G401 (cell line): ENCODE data around the gene MOB3A. TPM values are rescaled to one million over a fixed set of nuclear protein-coding genes. Genes with fewer than 3 reads are reported as not detected.
A peak's percentile ranks its signal among the peaks of the same experiment; 100 is the strongest.
"Not testable (repeated sequence)": the region's sequence is repeated elsewhere in the genome, so short reads cannot be mapped to it uniquely, and the experiment has no call there.

ENCODE experiments used
- DNase-seq: peaks from one replicate; pipeline ENCODE4 v3.0.0-alpha.2; 2015; ENCODE audit warnings: low spot score
- in situ Hi-C: cut with HindIII; loops from 2 replicates; pipeline ENCODE4 v1.10.0; 2016; ENCODE audit warnings: low sequenced_read_pairs, mixed read lengths
- total RNA-seq: library from RNA; depleted of rRNA; stranded (reverse); fragments of >200 nt; shearing (Covaris generic); gene quantifications from 2 replicates; pipeline ENCODE4 v1.2.3, GENCODE V29; 2014

Gene MOB3A
- total RNA-seq, 1 experiment from 2014 or later: 20.6 TPM

DNA sequence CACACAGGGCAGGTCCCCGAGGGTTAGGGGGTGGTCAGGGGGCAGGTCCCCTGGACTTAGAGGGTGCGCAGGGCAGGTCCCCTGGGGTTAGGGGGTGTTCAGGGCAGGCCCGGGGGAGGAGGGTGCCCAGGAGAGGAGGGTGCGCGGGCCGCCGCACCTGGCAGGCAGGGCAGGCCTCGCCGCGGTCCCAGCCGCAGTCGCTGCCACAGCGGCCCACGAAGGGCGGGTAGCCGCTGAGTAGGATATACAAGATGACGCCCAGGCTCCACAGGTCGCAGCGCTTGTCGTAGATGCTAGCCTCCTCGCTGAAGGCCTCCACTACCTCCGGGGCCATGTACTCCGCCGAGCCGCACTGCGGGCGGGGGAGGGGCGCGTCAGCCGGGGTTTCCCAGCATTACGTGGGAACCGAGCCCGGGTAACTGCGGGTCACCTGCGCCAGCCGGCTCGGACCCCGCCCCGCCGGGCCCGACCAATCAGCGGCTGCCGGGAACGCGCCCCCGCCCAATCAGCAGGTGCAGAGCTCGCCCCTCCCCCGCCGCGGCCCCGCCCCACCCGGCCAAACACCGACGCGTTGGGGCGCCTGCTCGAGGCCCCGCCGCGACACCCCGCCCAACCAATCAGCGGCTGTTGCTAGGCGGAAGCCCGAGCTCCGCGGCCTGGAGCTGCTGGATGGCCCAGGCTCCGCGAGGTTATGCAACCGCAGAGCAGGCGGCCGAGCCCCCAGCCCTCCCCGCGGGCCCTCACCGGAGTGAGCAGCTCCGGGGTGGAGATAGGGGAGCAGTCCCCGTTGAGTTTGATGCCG lies 54.2 kb downstream of the MOB3A start:
- in situ Hi-C loops: no loop called here
- peak; percentile 95 for DNase-seq

DNA sequence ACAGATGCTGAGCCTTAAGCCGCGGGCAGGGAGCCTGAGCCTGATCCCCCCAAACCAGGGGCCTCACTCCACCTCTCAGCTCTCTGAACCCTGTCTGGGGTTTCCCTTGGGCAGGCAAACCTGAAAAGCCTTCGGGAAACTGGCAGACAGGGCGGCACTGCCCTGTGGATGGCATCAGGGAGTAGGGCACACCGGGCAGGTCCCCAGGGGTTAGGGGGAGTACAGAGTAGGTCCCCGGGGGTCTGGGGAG lies 54.8 kb downstream of the MOB3A start:
- in situ Hi-C loops: no loop called here

DNA sequence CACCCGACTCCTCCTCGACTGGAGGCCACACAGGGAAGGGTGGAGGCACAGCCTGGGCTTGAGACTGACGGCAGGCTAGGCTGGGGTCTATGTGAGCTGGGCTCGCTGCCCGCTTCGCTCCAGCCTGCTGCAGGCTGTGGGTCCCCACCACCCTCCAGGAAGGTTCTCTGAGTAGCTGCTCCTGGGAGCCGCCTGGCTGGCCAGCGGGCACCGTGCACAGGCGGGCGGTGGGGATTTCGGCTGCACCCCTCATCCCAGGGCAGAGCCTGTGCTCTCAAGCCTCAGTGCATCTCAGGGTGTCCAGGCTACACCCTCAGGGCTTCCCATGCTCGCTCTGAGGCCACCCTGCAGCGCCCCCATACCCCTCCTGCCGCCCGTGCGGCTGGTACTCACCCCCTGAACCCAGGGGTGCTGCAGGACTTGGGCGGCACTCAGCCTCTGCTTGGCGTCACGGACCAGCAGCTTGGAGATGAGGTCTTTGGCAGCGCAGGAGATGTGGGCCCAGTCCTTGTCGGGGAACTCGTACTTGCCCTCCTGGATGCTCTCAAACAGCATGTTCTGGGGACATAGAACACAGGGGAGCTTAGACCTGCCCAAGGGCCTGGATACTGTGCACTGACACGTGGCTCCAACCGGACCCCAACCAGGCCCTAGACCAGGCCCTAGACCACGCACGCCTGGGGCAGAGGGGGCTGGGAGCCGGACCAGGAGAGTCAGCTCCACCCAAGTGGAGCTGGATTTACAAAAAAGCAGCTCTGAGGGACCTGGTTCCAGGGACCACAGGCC lies 55.3 kb downstream of the MOB3A start:
- in situ Hi-C loops: no loop called here
- no peak for DNase-seq

More for the DNA sequence above, 54.8 kb downstream of the MOB3A start:
- DNase-seq: no peak

GRCh38 chr19:2039959-2040646 lies 56.0 kb downstream of the MOB3A start:
- in situ Hi-C loops: no loop called here
- no peak for DNase-seq

DNA sequence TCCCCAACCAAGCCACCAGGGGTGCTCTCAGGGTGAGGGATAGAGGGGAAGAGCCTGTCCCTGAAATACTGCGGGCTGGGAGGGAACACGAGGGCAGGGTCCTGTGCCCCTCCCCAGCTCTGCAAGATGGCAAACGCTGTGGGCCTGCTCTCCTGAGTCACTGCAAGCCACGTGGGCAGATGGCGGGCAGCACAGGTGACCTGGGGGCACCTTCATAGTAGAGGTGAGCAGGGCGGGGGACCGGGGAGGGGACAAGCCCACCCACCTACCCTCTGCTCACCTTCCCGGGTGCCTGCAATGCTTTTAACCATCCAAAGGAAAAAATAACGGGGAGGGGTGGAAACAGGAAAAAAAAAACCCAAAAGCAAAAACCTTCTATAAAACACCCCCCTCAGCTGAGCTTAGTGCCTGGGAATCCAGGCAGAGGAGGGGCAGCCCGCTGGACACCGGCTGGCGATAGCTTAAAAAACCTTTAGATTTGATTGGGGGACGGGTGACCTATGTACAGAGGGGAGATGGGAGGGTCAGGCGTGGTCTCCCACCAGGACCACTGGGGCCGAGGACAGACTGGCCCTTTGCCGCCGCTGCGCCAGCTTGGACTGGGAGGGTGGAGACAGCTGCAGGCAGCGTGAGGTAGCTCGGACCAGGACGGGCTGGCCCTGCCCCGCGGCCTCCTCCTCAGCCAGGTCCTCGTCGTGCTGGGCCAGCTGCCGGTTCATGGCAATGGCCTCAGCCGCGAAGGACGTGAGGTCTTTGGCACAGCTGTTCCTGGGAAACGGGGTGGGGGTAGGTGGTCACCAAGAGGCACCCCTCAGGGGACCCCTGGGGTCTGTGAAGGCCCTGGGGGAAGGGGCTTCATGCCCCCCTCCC lies 56.8 kb downstream of the MOB3A start:
- no peak for DNase-seq
- in situ Hi-C loops: no loop called here

DNA sequence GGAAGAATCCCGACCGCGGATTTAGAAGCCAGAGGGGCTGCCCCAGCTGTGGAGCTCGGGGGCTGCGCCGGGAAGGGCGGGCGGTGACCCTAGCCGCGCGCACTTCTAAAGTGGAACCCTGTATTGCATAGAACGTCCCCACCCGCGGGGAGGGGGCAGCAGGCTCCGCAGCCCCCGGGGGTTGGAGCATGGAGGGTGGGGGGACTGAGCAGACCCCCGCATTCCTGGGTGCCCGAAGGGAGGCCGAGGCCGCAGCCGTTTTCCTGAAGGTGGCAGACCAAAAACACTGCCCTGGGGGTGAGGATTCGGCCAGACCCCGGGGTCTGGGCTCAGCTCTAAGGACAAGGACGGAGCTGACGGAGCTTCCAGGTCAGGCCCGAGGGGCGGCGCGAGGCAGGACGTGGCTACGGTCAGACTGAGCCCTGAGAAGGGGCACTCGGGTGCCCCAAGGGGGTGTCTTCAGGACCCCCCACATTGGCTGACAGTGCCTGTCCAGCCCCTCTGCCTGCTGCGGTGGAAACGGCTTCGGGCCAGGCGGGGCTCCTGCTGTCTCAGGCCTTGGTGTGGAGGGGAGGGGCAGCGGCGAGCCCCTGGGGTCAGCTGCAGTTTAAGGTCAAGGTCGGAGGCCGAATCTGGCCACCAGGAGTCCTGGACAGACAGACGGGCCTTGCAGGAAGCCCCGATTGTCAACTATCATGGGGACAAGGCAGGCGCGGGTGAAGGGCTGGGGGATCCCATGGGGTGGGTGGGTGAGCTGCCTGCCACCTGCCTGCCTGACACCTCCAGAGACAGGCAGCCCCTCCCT lies 57.6 kb downstream of the MOB3A start:
- in situ Hi-C loops: no loop called here
- no peak for DNase-seq

DNA sequence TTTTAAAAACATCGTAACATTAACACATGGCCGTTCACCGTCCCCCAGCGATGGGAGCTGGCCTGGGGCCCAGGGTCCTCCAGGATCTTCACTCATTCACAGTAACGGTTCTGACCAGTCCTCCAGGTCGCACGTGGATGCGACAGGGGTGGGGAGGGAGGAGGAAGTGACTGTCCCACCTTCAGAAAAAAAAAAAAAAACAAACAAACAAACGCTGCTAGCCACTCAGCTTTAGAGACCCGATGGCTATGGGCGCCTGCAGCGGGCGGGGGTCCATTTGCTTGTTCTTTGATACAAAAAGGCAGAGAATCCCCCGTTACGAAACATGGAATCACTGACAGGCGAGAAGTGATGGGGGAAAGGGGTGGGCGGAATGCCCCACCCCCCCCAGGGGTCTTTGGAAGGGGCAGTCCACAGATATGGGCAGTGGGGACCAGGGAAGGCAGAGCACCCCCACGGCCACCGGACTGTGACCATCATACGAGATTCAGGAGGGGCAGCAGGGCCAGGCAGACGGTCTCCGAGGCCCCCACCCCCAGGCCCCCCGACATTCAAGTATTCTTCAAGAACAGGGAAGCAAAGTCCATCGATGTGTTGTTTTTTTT lies 58.4 kb downstream of the MOB3A start:
- no peak for DNase-seq
- in situ Hi-C loops: no loop called here

DNA sequence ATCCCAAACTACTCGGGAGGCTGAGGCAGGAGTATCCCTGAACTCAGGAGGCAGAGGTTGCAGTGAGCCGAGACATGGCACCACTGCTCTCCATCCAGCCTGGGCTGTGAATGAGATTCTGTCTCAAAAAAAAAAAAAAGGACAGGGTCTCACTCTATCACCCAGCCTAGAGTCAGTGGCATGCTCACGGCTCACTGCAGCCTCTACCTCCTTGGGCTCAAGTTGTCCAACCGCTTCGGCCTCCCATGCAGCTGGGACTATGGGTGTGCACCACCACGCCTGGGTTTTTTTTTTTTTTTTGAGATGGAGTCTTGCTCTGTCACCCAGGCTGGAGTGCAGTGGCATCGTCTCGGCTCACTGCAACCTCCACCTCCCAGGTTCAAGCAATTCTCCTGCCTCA lies 59.7 kb downstream of the MOB3A start:
- no peak for DNase-seq
- in situ Hi-C loops: no loop called here

DNA sequence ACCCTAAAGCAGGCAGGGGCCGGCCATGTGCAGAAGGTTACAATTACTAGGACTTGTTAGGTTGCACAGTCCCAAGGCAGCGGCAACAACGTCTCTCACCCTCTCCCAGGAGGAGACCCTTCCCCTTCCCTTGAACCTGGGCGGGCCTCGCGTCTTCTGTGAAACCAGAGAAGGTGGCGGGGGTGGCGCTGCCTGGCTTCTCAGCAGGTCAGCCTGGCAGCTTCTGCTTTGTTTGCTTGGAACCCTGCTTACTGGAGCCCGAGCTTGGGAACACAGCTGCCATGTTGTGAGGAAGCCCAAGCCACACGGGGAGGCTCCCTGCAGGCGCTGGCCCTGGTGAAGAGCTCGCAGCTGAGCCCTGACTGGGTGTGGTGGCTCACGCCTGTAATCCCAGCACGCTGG lies 60.5 kb downstream of the MOB3A start:
- DNase-seq: no peak
- in situ Hi-C loops: no loop called here

GRCh38 chr19:2034729-2035589 lies 61.2 kb downstream of the MOB3A start:
- DNase-seq: no peak
- in situ Hi-C loops: no loop called here

DNA sequence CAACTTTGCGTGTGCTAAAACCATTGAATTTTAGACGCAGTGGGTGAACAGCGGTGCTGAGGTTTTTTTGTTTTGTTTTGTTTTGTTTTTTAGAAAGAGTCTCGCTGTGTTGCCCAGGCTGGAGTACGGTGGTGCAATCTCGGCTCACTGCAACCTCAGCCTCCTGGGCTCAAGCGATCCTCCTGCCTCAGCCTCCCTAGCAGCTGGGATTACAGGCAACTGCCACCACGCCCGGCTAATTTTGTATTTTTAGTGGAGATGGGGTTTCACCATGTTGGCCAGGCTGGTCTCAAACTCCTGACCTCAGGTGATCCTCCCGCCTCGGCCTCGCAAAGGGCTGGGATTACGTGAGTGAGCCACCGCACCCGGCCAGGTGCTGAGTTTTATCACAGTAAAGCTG lies 61.9 kb downstream of the MOB3A start:
- DNase-seq, in situ Hi-C loops: not testable (repeated sequence)

DNA sequence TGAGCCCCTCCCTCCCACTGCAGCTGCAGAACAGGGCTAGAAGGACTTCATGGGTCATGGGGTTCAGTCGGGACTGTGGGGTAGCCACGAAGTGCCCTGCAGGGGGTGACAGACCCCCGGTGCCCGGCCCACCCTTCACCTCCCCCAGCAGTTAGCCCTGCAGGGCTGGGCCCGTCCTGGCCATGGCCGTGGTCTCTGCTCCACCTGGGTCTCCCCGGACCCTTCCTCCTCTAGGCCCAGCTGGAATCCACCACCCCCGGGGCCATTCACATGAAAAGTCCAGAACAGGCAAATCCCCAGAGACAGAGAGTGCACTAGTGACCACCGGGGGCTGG lies 62.3 kb downstream of the MOB3A start:
- in situ Hi-C loops: no loop called here
- no peak for DNase-seq

DNA sequence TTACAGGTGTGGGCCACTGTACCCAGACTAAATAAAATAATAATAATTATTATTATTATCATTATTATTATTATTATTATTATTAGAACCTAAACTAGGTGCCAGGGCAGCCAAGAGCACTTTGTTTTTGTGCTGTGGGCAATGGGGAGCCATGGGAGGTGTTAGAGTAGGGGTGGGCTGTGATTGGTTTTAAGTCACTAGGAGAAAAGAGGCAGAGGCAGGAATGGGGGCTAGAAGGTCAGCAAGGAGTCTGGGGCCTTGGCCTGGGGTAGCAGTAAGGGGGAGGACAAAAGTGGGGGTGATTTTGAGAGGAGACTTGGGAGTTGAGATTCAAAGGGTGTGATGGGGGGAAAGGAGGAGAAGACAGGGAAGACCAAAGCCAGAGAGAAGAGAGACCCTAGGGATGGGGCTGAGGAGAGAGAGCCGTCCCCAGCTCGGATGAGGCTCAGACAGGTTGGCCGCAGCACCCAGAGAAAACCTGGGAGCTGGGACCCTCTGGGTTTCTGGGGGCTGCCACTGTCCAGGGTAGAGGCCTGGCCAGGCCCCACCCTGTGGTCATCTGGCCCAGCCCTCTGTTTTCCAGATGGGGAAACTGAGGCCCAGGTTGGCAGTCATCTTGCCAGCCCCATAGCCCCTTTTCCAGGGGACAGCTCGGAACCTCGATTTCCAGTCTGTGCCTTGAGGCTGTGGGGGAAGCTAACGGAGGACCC lies 62.9 kb downstream of the MOB3A start:
- in situ Hi-C loops: no loop called here
- no peak for DNase-seq

DNA sequence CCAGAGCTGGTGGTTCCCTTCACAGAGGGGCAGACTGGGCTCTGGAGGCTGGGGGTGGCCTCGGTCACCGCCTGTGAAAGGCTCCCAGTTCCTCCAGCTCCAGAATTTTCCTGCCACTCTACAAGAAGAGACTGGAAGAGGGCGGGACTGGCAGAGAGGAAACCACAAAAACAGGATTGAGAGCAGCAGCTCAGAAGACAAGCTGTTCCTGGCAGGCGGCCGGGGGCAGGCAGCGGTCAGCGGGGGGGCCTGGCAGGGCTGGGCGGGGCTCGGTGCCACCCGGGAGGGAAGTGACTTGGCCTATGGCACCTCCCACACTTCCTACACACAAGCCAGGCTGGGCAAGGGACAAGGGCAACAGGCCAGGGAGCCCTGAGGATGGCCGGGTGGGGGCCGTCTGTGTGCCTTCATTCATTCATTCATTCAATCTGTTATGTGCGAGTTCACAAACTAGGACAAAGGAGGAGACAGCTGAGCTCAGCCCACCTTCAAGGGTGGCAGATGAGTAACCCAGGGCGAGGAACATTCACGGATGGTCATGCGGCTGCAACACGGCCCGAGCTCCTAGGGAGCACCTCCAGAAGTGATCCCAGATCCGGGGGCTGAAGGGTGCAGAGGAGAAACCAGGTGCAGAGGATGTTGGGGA lies 63.7 kb downstream of the MOB3A start:
- peak; percentile 97 for DNase-seq
- in situ Hi-C loops: no loop called here

GRCh38 chr19:2027361-2027760 lies 68.8 kb downstream of the MOB3A start:
- no peak for DNase-seq

GRCh38 chr19:2026770-2027169 lies 69.4 kb downstream of the MOB3A start:
- in situ Hi-C loops: no loop called here
- DNase-seq: no peak

More at GRCh38 chr19:2027361-2027760, 68.8 kb downstream of the MOB3A start:
- in situ Hi-C loops: no loop called here
